Ureter (tissue), 1 donor: ENCODE measurements around the gene EBNA1BP2. TPM values are rescaled to one million over a fixed set of nuclear protein-coding genes. Genes with fewer than 3 reads are reported as not detected.
"Not testable (repeated sequence)": the region's sequence is repeated elsewhere in the genome, so short reads cannot be mapped to it uniquely, and the experiment has no call there.

Experiments
- DNase-seq: peaks from one replicate; pipeline ENCODE4 v3.0.0-alpha.2; 2020; ENCODE audit warnings: low spot score
- total RNA-seq: library from RNA; stranded (reverse); gene quantifications from one replicate; pipeline ENCODE4 v1.2.4, GENCODE V29; 2023
- donor health status: DM: yes; HTN: yes; CAD: no.

The EBNA1BP2 gene, protein sequence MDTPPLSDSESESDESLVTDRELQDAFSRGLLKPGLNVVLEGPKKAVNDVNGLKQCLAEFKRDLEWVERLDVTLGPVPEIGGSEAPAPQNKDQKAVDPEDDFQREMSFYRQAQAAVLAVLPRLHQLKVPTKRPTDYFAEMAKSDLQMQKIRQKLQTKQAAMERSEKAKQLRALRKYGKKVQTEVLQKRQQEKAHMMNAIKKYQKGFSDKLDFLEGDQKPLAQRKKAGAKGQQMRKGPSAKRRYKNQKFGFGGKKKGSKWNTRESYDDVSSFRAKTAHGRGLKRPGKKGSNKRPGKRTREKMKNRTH
- total RNA-seq, result 63.0 TPM

DNA sequence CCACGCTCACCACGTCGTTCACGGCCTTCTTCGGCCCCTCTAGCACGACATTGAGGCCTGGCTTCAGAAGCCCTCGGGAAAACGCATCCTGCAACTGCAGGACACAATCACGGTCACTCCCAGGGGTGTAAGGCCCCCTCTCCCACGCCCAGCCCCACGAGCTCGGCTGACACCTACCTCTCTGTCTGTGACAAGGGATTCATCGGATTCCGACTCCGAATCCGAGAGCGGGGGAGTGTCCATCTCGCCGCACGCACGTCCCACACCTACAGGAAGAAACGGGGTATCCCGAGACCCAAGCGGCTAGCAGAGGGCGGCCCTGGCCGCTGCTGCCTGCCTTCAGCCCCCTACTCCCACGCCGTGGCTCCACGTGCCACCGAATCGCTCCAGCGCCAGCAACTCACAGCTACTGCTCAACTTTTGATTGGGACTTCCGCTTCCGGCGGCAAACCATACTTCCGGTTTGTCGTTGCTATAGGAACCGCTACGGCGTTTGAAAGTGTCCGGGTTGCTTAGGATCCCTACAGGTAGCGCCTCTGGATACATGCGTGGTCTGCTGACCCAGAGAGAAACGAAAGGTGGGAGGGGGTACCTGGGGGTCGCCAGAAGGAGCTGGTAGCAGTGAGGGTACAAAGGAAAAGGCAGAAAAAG is at the start of gene EBNA1BP2, which contains the start of gene CFAP57:
TSS of gene EBNA1BP2 (minus strand) at position 415 of the 651 bp plus-strand sequence. CDS start at position 243, 172 bp downstream.
TSS of gene CFAP57 (plus strand) at position 455 of the 651 bp plus-strand sequence. CDS start 424 bp downstream, outside the sequence.
- peak; percentile 94 for DNase-seq

DNA sequence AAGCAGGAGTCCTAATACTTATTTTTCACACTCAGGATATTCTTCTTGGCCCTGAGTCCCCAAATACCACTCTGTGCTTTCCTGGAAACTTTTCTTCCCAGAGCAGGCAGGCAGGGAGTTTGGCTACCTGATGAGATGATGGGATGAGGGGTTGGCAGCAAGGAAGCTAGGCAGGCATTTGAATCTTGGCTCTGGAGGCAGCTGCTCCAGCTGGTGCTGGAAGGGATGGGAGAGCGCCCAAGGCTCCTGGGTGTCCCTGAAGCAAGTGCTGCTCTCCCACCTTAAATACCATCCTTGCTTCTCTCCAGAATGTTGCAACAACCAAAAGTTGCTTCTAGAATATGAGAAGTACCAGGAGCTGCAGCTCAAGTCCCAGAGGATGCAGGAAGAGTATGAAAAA is 49.7 kb upstream of the EBNA1BP2 start:
- DNase-seq, result no peak

DNA sequence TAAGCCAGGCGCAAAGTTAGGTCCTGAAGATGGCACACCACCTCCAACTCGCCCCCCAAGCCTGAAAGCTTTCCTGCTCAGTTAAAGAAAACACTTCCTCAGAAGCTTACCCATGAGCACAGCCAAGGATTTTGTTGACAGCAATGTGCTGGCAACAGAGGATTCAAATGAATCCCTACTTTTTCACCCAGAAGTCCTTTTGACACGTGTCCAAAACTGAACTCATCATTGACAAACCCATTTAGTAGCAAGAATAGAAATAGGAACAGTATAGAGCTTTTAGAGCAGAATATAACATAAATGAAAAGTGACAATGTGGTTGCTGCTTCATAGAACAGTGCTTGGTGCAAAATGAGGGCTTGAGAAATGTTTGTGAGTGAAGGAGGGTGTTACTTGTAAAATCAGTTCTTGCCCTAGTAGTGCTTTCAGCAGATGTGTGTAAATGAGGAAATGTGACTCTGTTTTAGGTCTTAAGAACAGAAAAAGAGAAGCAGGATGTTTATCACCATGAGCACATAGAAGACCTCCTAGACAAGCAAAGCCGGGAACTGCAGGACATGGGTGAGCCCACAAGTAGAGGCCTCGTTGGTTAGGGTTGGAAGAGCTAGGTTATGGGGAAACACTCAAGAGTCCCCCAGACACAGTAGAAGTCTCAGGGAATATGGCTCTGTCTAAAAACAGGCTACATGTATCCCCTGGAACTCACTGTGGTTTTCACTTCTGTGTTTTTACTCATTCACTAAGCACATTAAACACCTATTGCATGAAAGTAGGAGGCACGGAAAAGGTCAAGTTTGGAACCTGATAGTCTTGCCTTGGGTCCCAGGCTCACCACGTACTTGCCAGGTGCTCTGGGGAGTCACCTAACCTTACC is 49.1 kb upstream of the EBNA1BP2 start:
- no peak for DNase-seq

DNA sequence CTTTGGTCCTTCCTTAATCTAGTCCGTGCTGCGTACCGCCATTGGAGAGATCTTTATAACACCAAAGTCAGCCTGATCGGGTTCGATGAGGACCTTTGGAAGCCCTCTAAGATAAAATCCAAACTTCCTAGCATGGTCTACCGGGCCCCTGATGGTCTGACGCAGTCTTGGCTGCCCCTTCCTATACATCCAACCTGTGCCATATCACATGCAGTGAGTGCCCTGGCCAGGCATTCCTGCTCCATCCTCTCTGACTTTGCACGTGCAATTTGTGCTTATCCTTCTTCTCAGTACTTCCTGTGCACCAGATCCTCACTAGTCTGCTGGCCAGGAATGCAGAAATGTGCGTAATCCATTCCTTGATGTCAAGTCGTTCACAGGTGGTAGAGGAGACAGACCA is 45.7 kb upstream of the EBNA1BP2 start:
- DNase-seq, result no peak

DNA sequence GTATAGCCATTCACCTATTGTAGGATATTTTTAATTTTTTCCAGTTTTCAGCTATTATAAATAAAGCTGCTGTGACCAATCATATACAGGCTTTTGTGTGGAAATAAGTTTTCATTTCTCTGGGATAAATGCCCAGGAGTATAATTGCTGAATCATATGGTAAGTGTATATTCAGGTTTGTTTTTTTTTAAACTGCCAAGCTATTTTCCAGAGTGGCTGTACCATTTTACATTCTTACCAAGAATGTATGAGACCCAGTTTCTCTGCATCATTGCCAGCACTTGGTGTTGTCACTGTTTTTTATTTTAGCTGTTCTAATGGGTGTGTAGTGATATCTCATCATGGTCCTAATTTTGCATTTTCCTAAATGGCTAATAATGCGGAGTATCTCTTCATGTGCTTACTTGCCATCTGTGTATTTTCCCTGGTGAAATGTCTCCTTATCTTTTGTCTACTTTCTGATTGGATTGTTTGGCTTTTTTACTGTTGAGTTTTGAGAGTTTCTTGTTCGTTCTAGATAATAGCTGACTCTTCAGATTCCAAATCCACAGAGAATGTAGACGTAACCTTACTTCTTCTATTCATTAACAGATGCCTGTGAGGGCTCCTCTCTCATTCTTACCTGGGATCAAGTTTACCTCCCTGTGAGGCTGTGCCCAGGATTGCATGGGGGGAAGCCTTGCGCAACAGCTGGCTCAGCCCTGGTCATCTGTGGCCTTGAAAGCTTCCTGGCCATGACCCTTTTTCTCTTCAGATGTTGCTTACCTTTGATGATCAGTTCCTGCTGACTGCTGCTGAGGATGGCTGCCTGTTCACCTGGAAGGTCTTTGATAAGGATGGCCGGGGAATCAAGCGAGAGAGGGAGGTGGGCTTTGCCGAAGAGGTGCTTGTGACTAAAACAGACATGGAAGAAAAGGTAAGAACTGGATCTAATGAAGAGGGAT is 42.7 kb upstream of the EBNA1BP2 start:
- DNase-seq, result no peak

DNA sequence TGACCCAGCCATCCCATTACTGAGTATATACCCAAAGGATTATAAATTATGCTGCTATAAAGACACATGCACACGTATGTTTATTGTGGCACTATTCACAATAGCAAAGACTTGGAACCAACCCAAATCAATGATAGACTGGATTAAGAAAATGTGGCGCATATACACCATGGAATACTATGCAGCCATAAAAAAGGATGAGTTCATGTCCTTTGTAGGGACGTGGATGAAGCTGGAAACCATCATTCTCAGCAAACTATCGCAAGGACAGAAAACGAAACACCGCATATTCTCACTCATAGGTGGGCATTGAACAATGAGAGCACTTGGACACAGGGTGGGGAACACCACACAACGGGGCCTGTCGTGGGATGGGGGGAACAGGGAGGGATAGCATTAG is 36.2 kb upstream of the EBNA1BP2 start:
- DNase-seq, result not testable (repeated sequence)

DNA sequence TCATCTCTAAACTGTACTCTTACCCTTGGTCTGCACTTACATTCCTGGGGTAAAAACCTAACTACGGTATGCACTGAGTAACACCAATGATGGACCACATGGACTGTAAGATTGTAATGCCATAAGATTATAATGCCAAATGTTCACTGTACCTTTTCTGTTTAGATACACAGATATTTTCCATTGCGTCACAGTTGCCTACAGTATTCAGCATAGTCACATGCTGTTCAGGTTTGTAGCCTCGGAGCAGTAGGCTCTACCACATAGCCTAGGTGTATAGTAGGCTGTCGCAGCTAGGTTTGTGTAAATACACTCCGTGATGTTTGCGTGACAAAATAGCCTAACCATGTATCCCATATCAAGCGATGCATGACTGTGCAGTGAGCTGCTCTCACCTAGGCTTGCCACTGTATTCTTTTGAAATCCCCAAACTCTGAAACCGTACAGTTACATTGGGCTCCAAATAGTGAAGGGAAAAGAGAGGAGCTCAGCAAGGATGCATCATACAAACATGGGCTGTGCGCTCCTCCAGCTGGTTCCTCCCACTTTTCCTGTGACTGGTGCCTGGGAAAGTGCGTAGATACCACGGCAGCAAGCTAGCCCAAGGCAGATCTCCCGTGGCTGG is 35.3 kb upstream of the EBNA1BP2 start:
- no peak for DNase-seq

DNA sequence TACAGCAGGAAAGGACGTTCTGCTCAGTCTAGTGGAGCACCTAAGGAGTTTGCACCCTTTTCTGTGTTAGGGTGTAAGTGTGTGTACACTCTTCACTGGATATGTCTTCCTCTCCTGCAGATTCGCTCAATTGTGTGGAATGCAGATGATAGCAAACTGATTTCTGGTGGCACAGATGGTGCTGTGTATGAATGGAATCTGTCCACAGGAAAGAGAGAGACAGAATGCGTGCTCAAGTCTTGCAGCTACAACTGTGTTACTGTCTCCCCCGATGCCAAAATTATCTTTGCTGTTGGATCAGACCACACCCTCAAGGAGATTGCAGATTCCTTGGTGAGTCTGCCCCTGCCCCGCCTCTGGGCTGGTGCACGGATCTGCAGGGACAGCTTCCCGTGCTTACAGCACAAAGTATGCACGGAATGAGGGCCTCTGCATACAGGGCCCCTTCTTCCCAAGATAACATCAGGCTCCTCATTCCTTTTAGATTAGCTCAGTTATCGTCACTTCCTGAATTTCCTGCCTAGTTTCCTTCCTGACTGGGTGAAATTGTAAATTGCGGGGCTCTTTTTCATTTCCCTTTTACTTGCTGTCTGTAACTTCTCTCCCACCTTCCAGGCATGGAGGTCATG is 34.6 kb upstream of the EBNA1BP2 start:
- no peak for DNase-seq

DNA sequence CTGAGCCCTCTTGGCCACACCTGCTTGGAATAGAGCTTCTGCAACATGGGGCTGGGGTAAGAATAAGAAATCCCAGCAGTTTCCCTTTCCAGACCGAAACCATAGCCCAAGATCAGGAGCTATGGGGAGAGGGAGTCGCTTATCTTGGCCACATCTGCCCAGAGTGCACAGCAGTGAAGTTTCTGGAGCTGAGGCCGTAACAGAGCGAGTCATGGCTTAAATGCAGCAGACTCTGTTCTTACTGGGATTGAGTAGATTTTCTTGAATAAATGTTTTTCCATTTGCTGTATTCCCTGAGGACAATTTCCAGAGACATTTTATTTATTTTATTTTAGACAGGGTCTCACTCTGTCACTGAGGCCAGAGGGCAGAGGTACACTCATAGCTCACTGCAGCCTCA is 33.6 kb upstream of the EBNA1BP2 start:
- DNase-seq, result no peak

DNA sequence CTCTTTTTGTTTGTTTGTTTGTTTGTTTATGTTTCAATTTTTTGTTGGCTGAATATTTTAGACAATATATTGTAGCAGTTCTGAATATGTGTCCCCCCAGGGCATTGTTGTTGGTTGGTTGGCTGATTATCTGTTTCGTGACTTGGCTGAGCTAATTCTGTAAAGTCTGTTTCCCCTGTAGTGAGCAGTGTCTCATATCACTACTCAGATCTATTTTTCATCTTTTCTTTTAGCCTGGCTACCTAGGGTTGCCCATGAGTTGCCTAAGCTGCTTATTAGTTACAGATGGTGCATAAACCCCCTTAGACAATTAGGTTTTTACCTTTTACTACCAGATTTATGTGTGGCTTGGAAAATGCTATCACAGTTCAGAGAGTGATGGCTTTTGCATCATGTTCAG is 32.3 kb upstream of the EBNA1BP2 start:
- no peak for DNase-seq

DNA sequence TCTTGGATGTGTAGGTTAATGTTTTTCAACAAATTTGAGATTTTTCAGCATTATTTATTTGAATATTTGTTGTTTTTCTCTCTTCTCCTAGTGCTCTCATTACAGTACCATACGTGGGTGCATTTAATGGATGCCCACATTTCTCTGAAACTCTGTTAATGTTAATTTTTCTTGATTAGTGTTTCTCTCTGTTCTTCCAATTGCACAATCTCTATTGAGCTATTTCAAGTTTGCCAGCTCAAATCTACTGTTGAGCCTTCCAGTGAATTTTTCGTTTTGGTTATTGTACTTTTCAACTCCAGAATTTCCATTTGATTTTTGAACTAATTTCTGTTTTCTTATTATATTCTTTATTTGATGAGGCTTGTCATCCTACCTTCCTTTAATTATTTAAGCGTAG is 31.8 kb upstream of the EBNA1BP2 start:
- no peak for DNase-seq

DNA sequence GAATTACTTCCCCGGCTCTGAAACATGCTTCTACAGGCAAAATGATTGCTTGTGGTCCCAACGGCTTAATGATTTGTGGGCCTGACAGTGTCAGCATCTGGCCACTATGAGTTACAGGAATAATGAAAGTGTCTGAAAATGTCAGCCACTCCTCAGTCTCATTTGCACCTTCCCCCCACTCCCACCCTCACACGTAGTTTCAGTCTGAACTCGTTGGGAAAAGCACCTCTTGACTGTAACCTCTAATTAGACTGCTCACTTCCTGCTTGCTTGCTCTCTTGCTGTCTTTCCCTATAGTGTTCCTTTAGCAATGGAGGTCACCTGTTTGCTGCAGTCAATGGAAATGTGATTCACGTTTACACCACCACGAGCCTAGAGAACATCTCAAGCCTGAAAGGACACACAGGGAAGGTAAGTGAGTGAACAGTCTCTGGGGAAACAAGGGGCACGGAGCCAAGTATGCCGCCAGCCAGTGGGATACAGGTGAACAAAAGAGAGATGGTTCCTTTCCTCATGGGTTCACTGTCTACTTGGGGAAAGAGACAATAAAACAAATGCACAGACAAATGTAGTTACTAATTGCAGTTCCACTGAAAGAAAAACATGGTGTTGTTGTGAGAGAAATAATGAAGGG is 27.1 kb upstream of the EBNA1BP2 start:
- no peak for DNase-seq

DNA sequence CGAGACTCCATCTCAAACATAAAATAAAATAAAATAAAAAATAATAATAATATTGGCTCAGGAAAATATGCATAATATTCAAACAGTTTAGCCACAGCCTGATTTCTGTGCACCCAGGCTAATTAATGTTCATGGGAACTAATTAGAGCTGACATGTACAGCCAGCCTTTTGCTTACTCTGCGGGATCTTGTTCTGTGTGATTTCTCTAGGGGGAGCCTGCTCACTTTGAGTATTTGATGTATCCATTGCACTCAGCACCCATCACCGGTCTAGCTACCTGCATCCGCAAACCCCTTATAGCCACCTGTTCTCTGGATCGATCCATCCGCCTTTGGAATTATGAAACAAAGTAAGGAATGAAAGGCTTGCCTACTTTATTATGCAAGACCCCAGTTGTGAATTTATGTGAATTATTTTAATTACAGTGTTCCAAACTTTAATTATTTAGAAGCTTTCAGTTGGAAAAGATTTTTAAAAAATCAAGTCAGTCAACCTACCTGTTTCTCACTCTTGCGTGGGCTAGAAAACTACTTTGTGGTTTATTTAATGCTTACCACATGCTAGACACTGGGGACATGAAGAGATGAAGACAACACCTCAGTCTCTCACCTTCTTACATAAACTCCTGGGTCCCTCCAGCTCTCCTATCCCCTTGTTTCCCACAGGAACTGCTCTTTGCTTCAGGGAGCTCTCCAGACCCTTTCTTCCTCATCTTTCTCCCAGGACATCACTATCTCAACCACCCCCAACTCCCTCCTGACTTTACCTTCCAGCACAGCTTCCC is 25.4 kb upstream of the EBNA1BP2 start:
- no peak for DNase-seq

DNA sequence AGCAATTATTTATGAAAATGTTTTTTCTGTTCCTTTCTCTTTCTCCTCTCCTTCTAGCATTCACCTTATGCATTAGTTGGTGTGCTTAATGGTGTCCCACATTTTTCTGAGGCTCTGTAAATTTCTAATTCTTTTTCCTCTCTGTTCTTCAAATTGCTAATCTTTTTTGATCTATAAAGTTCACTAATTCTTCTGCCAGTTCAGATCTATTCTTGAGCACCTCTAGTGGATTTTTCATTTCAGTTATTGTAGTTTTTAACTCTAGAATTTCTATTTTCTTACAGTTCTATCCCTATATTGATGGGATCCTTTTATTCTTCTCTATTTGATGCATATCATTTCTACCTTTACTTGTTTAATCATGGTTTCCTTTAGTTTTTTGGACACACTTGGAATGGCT is 22.4 kb upstream of the EBNA1BP2 start:
- no peak for DNase-seq

DNA sequence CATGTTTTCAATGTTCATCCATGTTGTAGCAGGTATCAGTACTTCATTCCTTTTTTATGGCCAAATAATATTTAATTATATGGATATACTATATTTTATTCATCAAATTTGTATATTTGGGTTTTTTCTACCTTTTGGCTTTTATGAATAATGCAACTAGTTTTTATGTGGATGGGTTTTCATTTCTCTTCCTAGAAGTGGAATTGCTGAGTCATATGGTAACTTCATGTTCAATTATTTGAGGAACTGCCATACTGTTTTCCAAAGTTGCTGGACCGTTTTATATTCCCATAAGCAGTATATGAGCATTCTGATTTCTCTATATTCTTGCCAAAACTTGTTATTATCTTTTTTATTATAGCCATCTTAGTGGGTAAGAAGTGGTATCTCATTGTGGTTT is 16.0 kb upstream of the EBNA1BP2 start:
- DNase-seq, result no peak

DNA sequence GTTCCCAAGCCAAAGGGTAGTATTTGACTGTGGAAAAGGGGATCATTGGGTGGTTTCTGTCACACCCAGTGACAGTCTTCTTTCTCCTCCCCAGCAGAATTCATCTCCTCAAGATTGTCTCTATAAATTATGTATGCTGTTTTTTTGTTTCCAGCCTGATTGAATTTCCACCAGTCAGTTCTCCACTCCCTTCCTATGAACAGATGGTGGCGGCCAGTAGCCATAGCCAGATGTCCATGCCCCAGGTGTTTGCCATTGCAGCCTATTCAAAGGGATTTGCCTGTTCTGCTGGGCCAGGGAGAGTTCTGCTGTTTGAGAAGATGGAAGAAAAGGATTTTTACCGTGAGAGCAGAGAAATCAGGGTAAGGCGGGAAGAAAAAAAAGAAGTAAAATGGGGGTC is 12.9 kb upstream of the EBNA1BP2 start:
- no peak for DNase-seq

DNA sequence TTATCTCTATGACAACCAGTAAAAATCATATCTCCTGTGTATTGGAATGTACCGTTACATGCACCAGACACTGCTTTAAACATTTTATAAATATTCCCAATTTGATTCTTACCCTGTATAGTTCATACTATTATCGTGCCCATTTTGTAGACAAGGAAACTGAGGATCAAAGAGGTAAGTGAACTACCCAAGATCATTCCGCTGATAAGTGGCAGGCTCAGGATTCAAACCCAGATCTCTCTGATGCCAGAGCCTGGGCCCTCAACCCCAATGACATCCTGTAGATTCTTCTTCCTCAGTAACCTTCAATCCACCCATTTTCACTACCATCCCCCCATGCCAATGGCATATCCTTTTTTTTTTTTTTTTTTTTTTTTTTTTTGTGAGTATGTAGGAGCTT is 12.3 kb upstream of the EBNA1BP2 start:
- no peak for DNase-seq

DNA sequence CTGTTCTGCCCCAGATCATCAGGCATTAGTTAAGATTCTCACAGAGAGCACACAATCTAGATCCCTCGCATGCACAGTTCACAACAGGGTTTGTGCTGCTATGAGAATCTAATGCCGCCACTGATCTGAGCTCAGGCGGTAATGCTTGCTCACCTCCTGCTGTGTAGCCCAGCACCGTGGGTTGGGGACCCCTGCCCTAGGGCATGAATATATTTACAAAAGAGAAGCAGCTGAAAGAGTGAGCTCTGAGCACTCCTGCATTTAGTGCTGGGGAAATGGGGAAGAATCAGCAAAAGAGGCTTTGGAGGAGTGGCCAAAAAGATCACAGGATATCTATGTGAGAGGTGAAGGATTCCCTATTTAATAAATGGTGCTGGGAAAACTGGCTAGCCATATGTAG is 5.6 kb upstream of the EBNA1BP2 start:
- no peak for DNase-seq

DNA sequence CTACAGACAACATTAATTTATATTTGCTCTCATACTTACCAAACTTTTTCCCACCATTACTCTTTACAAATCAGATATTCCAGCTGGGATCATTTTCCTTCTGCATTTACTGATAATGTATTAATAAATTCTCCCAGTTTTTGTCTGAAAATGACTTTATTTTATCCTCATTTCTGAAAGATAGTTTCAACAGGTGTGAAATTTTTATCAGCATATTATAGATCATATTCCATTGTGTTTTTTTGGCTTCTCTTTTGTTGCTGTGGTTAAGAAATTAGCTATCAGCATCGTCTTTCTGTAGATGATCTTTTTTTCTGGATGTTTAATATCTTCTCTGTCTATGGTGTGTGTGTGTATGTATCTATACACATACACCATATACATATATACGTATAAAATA is 2.8 kb upstream of the EBNA1BP2 start:
- DNase-seq, result no peak
